Tibial artery (tissue), 4 donors: ENCODE measurements around the gene ITGB5.

Experiments
- DNase-seq, 2 donors: peaks; one replicate each; pipeline ENCODE4 v3.0.0-alpha.2; 2019
- H3K27ac ChIP-seq, 2 donors: fragments of 200-600 bp; sonication (generic) in 1 of 2; 1 replicate in 1 of 2; 2 replicates in 1 of 2; pipeline ENCODE4 v1.5.1; 2018 to 2019; ENCODE audit warnings: mild to moderate bottlenecking in 1 of 2
- H3K27me3 ChIP-seq, 2 donors: fragments of 200-600 bp; sonication (generic) in 1 of 2; one replicate each; pipeline versions ENCODE4 v1.5.1 to v1.6.0; 2016 to 2019
- H3K36me3 ChIP-seq, 3 donors: fragments of 200-600 bp; sonication (generic) in 2 of 3; one replicate each; pipeline ENCODE4 v1.5.1; 2016 to 2019; ENCODE audit warnings: mild to moderate bottlenecking in 2 of 3
- H3K4me1 ChIP-seq, 4 donors: fragments of 200-600 bp; sonication (generic) in 2 of 4; 1 replicate in 3 of 4; 2 replicates in 1 of 4; pipeline ENCODE4 v1.5.1; 2016 to 2019
- H3K4me3 ChIP-seq, 2 donors: fragments of 200-600 bp; sonication (generic) in 1 of 2; 1 replicate in 1 of 2; 2 replicates in 1 of 2; pipeline ENCODE4 v1.5.1; 2018 to 2019; ENCODE audit warnings: mild to moderate bottlenecking in 2 of 2
- H3K9me3 ChIP-seq, 3 donors: fragments of 200-600 bp; sonication (generic) in 1 of 3; one replicate each; pipeline ENCODE4 v1.5.1; 2016 to 2019
- intact Hi-C: fragments of 100-400 bp; cut with DNase I; formaldehyde crosslinking; loops from one replicate; pipeline ENCODE4 v1.15.0; 2023; ENCODE audit warnings: low total_unique reads
- TF ChIP-seq, protein P1 (sequence below), 2 experiments: fragments of 200-600 bp in 1 of 2; fragments of 450-650 bp in 1 of 2; IDR thresholded peaks; one replicate each; pipeline ENCODE4 v1.5.1; 2017 to 2019; ENCODE audit warnings: antibody characterized with exemption in 2 of 2, mild to moderate bottlenecking in 1 of 2, moderate library complexity in 1 of 2

The ITGB5 gene

DNA sequence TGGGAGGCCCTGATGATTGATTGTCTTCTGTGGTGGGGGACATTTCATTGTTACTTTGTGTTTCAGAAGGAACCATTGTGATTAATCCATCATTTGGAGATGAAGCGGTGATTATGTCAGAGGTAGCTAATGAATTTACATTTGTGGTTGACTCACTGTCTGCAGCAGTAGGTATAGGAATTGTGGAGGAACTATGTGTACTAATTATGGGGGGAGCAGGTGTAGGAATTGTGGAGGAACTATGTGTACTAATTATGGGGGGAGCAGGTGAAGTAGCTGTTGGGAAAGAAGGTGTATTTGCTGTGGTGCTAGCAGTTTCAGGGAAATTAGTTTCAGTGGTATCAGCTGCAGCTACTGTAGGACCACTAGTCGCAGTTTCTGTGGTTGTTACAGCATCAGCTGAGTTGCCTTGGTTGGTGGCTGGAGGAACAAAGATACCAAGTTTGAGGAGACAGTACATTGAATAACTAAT lies 40.4 kb upstream of the ITGB5 start:
- intact Hi-C loops, result loop anchor here (5.0 kb wide), 1 partner anchor 510 kb away; no protein-coding TSS in a partner anchor
- Histone ChIP-seq H3K27ac (no peak overlapping the region), H3K36me3 (no peaks in the 10 kb centered on the region), H3K9me3 (no peaks in the 10 kb centered on the region), H3K27me3 (no peaks in the 10 kb centered on the region), H3K4me1 (no peaks in the 10 kb centered on the region), H3K4me3 (no peak overlapping the region)
- no peak for DNase-seq
- TF ChIP-seq, protein P1, sequence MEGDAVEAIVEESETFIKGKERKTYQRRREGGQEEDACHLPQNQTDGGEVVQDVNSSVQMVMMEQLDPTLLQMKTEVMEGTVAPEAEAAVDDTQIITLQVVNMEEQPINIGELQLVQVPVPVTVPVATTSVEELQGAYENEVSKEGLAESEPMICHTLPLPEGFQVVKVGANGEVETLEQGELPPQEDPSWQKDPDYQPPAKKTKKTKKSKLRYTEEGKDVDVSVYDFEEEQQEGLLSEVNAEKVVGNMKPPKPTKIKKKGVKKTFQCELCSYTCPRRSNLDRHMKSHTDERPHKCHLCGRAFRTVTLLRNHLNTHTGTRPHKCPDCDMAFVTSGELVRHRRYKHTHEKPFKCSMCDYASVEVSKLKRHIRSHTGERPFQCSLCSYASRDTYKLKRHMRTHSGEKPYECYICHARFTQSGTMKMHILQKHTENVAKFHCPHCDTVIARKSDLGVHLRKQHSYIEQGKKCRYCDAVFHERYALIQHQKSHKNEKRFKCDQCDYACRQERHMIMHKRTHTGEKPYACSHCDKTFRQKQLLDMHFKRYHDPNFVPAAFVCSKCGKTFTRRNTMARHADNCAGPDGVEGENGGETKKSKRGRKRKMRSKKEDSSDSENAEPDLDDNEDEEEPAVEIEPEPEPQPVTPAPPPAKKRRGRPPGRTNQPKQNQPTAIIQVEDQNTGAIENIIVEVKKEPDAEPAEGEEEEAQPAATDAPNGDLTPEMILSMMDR (IDR thresholded peaks at IDR 0.05), result no peak

DNA sequence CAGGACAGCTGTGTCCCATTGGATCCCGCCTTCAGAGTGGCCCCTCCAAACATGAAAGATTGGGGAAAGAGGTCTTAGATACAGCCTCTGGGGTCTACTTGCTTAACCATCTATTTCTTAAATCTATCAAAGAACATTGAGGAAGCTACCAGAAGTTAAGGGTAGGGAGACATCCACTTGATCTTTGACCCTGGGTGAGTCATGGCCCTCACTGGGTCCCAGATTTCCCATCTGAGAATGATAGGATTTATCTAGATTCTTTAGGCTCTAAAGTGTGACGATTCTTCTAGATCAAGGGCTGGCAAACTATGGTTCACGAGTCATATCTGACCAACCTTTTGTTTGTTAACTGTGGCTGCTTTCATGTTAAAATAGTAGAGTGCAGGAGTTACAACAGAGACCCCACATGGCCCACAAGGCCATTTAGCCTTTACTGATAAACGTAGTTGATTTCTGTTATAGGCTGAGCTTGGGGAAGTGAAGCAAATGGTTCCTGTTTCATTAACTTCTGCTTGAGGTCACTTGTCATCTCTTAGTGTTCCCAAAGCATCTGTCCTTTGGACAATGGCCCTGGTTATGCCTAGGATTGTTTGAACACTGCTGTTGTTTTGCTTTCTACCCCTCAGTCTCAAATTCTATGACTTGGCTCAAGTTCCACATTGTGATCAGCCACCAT lies 39.4 kb upstream of the ITGB5 start:
- H3K4me3 ChIP-seq, result no peak overlapping the region
- no peaks in the 10 kb centered on the region for H3K9me3 ChIP-seq
- no peaks in the 10 kb centered on the region for H3K36me3 ChIP-seq
- H3K27me3 ChIP-seq, result no peaks in the 10 kb centered on the region
- TF ChIP-seq, protein P1 (IDR thresholded peaks at IDR 0.05), result no peak
- no peak overlapping the region for H3K27ac ChIP-seq
- intact Hi-C loops, result loop anchor here (5.0 kb wide), 1 partner anchor 511 kb away; no protein-coding TSS in a partner anchor
- no peak for DNase-seq
- no peaks in the 10 kb centered on the region for H3K4me1 ChIP-seq

DNA sequence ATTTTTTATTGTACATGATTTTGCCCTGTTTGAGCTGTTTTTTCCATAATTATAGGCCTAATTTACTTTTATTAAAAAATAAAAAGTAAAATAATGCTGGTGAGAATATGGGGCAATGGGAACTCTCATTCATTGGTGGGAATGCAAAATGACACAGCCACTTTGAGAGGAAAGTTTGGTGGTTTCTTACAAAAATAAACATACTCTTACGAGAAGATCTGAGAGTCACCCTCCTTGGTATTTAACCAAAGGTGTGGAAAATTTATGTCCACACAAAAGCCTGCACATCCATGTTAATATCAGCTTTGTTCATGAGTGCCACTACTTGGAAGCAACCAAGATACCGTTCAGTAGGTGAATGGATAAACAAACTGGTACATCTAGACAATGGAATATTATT lies 37.6 kb upstream of the ITGB5 start:
- intact Hi-C loops, result loop anchor here (5.0 kb wide), 1 partner anchor 513 kb away; no protein-coding TSS in a partner anchor
- DNase-seq, result no peak
- no peaks in the 10 kb centered on the region for H3K36me3 ChIP-seq

DNA sequence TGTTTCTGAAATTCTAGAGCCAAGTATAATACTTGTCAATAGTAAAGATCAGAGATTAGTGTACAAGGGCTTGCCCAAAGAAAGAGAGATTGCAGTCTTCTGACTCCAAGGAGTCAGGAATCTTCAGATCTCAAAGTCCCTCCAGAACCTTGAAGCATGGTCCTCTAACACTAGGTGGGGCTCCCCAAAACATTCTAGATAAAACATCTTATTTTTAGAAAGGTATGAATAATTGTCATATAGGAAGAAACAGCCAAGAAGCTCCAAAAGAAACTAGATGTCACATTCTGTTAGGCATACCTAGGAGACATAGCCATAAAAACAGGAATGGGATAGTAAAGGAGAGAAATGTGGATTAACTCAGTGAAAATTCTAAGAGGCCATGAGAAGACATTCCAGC lies 36.7 kb upstream of the ITGB5 start:
- DNase-seq, result no peak
- Histone ChIP-seq H3K9me3 (no peaks in the 10 kb centered on the region), H3K4me3 (no peak overlapping the region), H3K27ac (no peak overlapping the region), H3K4me1 (no peaks in the 10 kb centered on the region), H3K36me3 (no peaks in the 10 kb centered on the region), H3K27me3 (no peaks in the 10 kb centered on the region)
- intact Hi-C loops, result no loop called here
- TF ChIP-seq, protein P1 (IDR thresholded peaks at IDR 0.05), result no peak

More for the DNA sequence above, 37.6 kb upstream of the ITGB5 start:
- Histone ChIP-seq H3K4me3 (no peak overlapping the region), H3K4me1 (no peaks in the 10 kb centered on the region), H3K27me3 (no peaks in the 10 kb centered on the region), H3K27ac (no peak overlapping the region), H3K9me3 (no peaks in the 10 kb centered on the region)
- TF ChIP-seq, protein P1 (IDR thresholded peaks at IDR 0.05), result no peak

DNA sequence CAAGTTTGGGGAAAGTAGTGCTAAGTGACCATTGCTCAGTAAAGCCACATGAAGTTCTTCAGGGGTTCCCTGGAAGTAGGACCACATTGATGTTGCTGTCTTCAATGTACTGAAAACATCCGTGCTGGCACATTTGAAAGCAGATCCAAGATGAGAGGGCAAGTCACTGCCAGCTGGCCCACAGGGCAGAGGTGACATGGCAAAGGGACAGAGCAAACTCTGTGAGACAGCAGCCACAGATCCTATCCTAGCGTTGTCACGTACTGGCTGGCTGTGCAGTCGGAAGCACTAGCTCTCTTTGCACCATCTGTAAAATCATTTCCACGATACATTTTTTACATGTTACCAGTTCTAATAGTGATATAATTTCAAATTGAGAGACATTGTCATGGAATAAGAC lies 33.6 kb upstream of the ITGB5 start:
- H3K4me1 ChIP-seq, result no peaks in the 10 kb centered on the region
- H3K9me3 ChIP-seq, result no peaks in the 10 kb centered on the region
- intact Hi-C loops, result no loop called here
- H3K4me3 ChIP-seq, result no peak overlapping the region
- H3K36me3 ChIP-seq, result no peaks in the 10 kb centered on the region
- no peak for DNase-seq
- no peaks in the 10 kb centered on the region for H3K27me3 ChIP-seq
- no peak overlapping the region for H3K27ac ChIP-seq
- TF ChIP-seq, protein P1 (IDR thresholded peaks at IDR 0.05), result no peak
